NCI-H748 (cell line): ENCODE measurements around the gene PHLPP1.
A peak's percentile ranks its signal among the peaks of the same experiment; 100 is the strongest.
"Not testable (repeated sequence)": the region's sequence is repeated elsewhere in the genome, so short reads cannot be mapped to it uniquely, and the experiment has no call there.

ENCODE experiments used
- DNase-seq: peaks from one replicate; lab custom pipeline; 2025; ENCODE audit not compliant: unreplicated experiment; lab: John Stamatoyannopoulos, UW

Gene PHLPP1

GRCh38 chr18:62717169-62717924 lies 2.0 kb downstream of the PHLPP1 start:
- DNase-seq, result peak; percentile 78

GRCh38 chr18:62717925-62718800 lies 2.8 kb downstream of the PHLPP1 start:
- no peak for DNase-seq

GRCh38 chr18:62720048-62720447 lies 4.7 kb downstream of the PHLPP1 start:
- no peak for DNase-seq

- no peak for DNase-seq
Measured at GRCh38 chr18:62720766-62721613, 5.6 kb downstream of the PHLPP1 start.

DNA sequence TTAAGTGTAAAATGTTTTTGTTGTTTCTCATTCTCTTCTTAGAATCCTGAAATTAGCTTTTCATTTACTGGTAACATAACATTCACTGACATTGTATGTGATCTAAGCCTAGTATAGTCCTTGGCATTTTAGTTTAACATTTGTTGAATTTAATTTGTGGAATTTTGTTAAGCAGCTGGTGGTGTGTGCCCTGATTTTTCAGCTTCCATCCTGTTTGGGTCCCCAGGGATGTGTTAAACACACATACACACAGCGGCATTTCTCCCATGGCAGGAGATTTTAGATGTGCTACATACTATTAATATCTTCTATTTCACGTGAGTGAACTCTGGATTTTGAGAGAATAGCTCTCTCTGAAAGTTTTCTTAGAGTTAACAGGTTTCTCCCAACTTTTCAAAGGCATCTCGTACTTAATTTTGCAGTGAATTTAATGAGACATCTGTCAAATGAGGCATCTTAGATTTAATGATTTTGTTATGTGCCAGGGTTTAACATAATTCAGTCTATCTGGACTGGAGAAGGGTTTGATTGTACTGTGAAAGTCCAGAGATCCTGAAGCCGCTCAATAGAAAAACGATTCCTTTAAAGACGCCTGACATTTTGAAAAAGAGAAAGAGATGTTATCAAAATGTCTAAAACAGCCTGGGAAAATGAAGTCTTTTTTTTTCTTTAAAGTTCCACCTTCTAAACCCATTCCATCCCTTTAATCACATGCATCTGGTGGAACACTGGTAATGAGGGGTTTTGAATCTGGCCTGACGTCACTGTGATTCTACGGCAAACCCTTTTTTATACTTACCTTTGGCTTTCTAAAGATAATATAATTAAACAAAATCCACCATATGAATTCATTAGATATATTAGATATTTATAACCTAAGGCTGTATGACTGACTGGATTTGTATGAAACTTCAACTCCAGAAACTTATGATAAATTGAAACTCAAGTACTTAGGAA lies 6.8 kb downstream of the PHLPP1 start:
- peak; percentile 7 for DNase-seq

GRCh38 chr18:62723666-62724281 lies 8.4 kb downstream of the PHLPP1 start:
- DNase-seq, result no peak

DNA sequence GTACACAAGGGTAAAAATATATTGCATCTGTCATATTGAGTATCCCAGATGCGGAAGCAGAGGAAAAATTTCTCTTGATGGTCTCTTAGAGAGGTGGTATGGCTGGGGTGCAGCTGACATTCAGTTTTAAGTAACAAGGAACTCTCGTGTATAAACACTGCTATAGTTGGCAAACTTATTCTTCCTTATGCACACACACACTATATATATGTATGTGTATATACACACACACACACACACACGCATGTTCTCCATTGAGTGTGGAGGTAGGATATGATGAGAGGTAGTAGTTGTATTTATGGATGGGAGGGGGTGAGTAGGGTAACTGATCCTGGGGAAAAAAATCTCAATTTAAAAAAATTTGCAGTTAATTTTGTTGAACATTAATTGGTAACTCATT lies 10.6 kb downstream of the PHLPP1 start:
- DNase-seq, result no peak

GRCh38 chr18:62728254-62728653 lies 12.9 kb downstream of the PHLPP1 start:
- DNase-seq, result no peak

GRCh38 chr18:62729487-62730386 lies 14.4 kb downstream of the PHLPP1 start:
- DNase-seq, result no peak

DNA sequence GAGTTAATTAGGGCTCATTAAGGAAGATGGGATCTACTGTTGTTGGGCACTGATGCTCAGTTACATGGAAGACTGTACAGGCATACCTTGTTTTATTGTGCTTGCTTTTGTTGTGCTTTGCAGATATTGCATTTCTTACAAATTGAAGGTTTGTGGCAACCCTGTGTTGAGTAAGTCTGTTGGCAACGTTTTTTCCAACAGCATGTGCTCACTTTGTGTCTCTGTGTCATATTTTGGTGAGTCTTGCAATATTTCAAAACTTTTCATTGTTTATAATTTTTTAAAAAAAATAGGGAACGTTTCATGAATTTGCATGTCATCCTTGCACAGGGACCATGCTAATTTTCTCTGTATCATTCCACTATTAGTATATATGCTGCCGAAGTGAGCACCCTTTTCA lies 15.6 kb downstream of the PHLPP1 start:
- no peak for DNase-seq

DNA sequence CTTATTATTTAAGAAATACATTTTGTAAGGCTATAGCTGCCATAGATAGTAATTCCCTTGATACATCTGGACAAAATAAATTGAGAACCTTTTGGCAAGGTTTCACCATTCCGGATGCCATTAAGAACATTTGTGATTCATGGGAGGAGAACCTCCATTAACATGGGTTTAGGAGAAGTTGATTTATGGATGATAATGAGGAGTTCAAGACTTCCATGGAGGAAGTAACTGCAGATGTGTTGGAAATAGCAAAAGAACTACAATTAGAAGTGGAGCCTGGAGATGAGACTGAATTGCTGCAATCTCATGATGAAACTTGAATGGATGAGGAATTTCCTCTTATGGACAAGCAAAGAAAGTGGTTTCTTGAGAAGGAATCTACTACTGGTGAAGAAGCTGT lies 17.3 kb downstream of the PHLPP1 start:
- DNase-seq, result no peak

DNA sequence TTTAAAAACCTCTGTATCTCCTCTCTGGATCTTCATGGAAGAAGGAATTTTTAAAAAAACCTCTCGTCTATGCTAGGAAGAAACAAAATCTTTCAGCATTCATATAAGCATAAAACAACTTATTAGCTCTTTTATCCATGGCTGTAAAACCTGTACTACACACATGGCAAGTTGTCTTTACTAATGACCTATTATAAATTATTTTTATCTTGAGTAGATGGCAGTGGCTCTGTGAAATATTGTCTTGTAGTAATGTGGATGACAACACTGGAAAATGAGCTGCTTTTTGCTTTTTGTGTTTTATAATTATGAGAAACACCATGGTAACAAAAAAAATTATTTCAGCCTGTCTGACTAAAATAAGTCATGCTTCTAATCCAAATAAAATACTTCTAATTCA lies 18.9 kb downstream of the PHLPP1 start:
- DNase-seq, result no peak

DNA sequence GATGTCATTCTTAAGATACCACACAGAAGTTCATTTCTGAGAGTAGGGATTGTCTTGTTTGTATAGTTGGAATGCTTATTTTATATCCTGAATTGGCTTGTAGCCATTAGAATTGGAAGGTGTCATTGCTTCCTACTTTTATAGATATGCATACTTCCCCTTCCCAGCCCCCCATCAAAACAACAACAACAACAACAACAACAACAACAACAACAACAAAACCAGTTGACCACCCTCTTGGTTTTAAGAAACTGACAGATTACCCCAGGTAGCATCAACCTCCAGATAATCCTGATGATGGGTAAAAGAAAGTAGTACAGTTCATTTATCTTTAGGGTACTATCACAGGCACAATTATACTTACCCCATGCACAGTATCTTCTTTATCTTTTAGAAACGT lies 20.0 kb downstream of the PHLPP1 start:
- no peak for DNase-seq

GRCh38 chr18:62736077-62736855 lies 20.9 kb downstream of the PHLPP1 start:
- DNase-seq, result no peak

DNA sequence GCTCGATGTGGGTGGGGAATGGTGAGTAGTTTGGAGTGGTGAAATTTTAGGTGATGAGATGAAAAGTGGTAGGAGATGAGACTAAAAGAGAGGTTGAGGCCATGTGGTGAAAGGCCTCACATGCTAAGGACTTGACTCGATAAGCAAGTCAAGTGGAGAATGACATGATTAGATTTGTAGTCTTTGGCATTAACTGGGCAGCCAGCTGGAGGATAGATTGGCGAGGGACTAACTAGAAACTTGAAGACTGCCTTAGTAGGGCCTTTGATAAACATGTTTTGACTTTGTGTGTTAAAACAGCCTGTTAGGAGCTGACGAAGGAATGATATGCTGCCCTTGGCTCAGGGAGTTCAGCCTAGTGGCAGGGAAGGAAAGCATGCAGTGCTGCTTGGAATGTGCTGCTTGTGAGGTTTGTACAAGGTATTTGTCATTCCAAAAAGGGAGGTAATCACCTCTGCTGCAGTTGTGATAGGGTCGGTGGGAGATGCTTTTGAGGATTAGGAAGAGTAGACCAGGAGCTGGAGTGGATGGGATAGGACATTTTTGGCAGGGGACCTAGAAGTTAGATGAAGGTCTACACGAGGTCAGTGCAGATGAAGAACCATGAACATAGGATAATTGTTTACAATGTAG lies 22.0 kb downstream of the PHLPP1 start:
- no peak for DNase-seq

DNA sequence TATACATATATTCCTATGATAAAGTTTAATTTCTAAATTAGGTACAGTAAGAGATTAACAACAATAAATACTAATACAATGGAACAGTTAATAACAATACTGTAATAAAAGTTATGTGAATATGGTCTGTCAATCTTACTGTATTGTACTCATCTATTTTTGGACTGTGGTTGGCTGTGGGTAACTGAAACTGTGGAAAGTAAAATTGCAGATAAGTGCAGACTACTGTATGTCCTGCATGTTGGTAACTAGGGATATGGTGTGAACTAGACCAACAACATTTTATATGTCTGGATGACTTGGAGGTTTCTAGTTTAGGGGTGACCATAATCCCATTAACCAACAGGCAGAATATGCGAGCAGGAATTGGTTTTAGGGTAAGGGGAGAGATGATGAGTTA lies 23.3 kb downstream of the PHLPP1 start:
- no peak for DNase-seq

DNA sequence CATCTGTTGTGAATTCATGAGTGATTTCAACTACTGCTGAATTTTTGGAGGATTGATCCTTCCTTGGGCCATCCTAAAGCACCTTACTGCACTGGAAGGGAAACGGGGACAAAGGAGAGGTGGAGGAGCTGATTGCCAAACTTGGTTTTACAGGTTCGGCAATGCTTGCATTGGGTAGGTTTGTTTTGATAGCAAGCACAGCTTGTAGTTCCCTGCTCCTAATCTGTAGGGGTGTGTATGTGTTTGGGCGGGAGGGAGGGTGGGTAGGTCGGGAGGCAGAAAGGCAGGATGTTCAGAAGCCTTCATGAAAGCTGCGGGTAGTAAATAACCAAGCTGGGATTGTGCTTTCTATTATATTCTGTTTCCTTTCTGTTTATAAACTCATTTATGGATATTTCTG lies 24.6 kb downstream of the PHLPP1 start:
- no peak for DNase-seq

DNA sequence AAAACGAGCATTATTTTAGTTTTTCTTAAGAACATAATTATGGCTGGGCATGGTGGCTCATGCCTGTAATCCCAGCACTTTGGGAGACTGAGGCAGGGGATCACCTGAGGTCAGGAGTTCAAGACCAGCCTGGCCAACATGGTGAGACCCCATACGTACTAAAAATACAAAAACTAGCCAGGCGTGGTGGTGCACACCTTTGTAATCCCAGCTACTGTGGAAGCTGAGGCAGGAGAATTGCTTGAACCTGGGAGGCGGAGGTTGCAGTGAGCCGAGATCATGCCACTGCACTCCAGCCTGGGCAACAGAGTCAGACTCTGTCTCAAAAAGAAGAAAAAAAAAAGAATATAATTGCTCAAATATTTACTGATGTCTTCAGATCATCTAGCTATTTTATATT lies 25.3 kb downstream of the PHLPP1 start:
- DNase-seq, result not testable (repeated sequence)
